Putamen (tissue), 1 donor: ENCODE results near the gene BAZ2A.

ENCODE experiments used
- DNase-seq: peaks from one replicate; pipeline ENCODE4 v3.0.0-alpha.2; 2016; ENCODE audit warnings: low spot score

The BAZ2A gene

GRCh38 chr12:56635806-56636674 lies 5.9 kb upstream of the BAZ2A start:
- peak; percentile 92 for DNase-seq

- peak; percentile 58 for DNase-seq
Observed at GRCh38 chr12:56634837-56635791, 5.0 kb upstream of the BAZ2A start.

GRCh38 chr12:56634242-56634836 lies 4.2 kb upstream of the BAZ2A start:
- no peak for DNase-seq

- no peak for DNase-seq
Observed at GRCh38 chr12:56633468-56634241, 3.5 kb upstream of the BAZ2A start.

GRCh38 chr12:56632701-56633467 lies 2.8 kb upstream of the BAZ2A start:
- DNase-seq = no peak

- DNase-seq = no peak
Observed at GRCh38 chr12:56631790-56632700, 1.9 kb upstream of the BAZ2A start.

- no peak for DNase-seq
Observed at GRCh38 chr12:56629459-56630179, 507 bp downstream of the BAZ2A start.

- peak; percentile 45 for DNase-seq
Observed at GRCh38 chr12:56628671-56629458, 1.3 kb downstream of the BAZ2A start.

- no peak for DNase-seq
Observed at GRCh38 chr12:56626701-56627100, 3.4 kb downstream of the BAZ2A start.

- no peak for DNase-seq
Observed at GRCh38 chr12:56622535-56622934, 7.6 kb downstream of the BAZ2A start.

- DNase-seq = no peak
Observed at GRCh38 chr12:56616925-56617324, 13.2 kb downstream of the BAZ2A start.

GRCh38 chr12:56616244-56616643 lies 13.9 kb downstream of the BAZ2A start:
- no peak for DNase-seq

- peak; percentile 39 for DNase-seq
Observed at GRCh38 chr12:56614627-56615026, 15.5 kb downstream of the BAZ2A start.

- no peak for DNase-seq
Observed at GRCh38 chr12:56604355-56604754, 25.8 kb downstream of the BAZ2A start.

GRCh38 chr12:56602239-56602638 lies 27.9 kb downstream of the BAZ2A start:
- DNase-seq = no peak

GRCh38 chr12:56601503-56601902 lies 28.6 kb downstream of the BAZ2A start:
- no peak for DNase-seq

GRCh38 chr12:56600753-56601152 lies 29.4 kb downstream of the BAZ2A start:
- DNase-seq = no peak

- DNase-seq = no peak
Observed at GRCh38 chr12:56599797-56600196, 30.3 kb downstream of the BAZ2A start.
